Activated CD8-positive, alpha-beta T cell treated with anti-CD3 and anti-CD28 coated beads for 36 hours (primary cell): Measurements from ENCODE around the gene GDI1. TPM values are rescaled to one million over a fixed set of nuclear protein-coding genes. Genes with fewer than 3 reads are reported as not detected.

Source experiments
- ATAC-seq: fragments of 200-7000 bp; cut with Tn5 transposase; one replicate; pipeline ENCODE4 v1.10.0; 2021; ENCODE audit warnings: mild to moderate bottlenecking, moderate library complexity
- CTCF ChIA-PET: fragments of 350-600 bp; sonication (Branson Sonifier 250); formaldehyde crosslinking; loops from one replicate; lab custom pipeline; 2021; ENCODE audit warnings: antibody characterized with exemption; lab: Charles Lee
- POLR2A ChIA-PET: fragments of 350-600 bp; sonication (Branson Sonifier 250); formaldehyde crosslinking; loops from one replicate; lab custom pipeline; 2021; ENCODE audit warnings: antibody characterized with exemption; lab: Charles Lee
- DNase-seq: peaks from one replicate; pipeline ENCODE4 v3.0.0-alpha.2; 2020
- H3K27ac Mint-ChIP-seq: one replicate; pipeline ENCODE4 v1.8.0; 2021; ENCODE audit warnings: mild to moderate bottlenecking, mixed read lengths
- H3K27me3 Mint-ChIP-seq: one replicate; pipeline ENCODE4 v1.8.0; 2021; ENCODE audit warnings: mixed read lengths
- H3K36me3 Mint-ChIP-seq: one replicate; pipeline ENCODE4 v1.8.0; 2021; ENCODE audit warnings: low read depth, mixed read lengths
- H3K4me1 Mint-ChIP-seq: one replicate; pipeline ENCODE4 v1.8.0; 2021; ENCODE audit warnings: low read depth, mixed read lengths
- H3K4me3 Mint-ChIP-seq: one replicate; pipeline ENCODE4 v1.8.0; 2021; ENCODE audit warnings: mild to moderate bottlenecking, moderate library complexity, mixed read lengths
- H3K9me3 Mint-ChIP-seq: one replicate; pipeline ENCODE4 v1.8.0; 2021; ENCODE audit warnings: mixed read lengths
- CTCF ChIP-seq: fragments of 200-600 bp; IDR thresholded peaks from one replicate; pipeline ENCODE4 v1.8.0; 2022; ENCODE audit warnings: antibody characterized with exemption, mild to moderate bottlenecking
- intact Hi-C: fragments of 100-400 bp; cut with micrococcal nuclease; formaldehyde crosslinking; loops from one replicate; pipeline ENCODE4 v1.10.0; 2022
- total RNA-seq, 2 experiments: library from RNA; stranded (reverse); gene quantifications; one replicate each; pipeline ENCODE4 v1.2.3, GENCODE V29; 2021

The GDI1 gene
- total RNA-seq, 2 experiments from 2014 or later = 76.5 TPM

DNA sequence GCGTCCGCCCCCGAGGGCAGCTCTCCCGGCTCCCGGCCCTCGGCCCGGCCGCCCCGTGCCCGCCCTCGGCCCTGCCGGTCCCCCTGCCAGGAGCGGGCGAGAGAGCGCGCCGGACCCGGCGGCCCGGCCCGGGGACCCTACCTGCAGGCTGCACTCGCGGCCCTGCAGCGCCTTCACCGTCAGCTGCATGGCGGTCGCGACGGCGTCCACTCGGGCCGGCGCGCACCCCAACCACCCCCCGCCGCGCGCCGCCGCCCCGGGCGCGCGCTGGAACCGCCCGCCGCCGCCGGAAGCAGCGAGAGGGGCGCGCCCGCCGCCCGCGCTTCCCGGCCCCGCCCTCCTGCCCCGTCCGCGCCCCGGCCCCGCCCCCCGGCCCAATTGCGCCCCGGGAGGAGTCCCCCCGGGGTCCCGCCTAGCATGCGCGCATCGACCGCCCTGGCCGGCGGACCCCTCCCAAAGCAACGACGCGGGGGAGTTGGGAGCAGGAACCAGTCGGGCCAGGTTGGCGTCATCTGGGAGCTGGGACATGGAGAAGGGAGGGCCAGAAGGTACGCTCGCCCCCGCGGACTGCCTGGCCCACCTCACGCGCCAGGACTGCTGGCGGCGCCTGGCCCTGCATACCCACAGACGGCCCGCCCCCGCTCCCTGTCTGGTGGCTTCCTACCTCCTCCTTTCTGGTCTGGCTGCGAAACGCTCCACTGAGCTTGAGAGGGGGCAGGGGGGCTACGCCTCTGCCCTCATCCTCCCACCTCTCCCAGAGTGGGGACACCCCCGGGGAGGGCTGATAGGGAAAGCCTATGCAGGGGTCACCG is 49.6 kb downstream of the GDI1 start, which contains the start of gene UBL4A:
UBL4A (minus strand) TSS at position 220 of the 812 bp plus-strand sequence; CDS start at position 189, 31 bp downstream.
- DNase-seq (peak; percentile 70), ATAC-seq (peak; percentile 24)
- H3K27me3 Mint-ChIP-seq = no peaks in the 10 kb centered on the region
- H3K4me1 Mint-ChIP-seq = peaks cover 29% of the 10 kb centered on the region
- CTCF ChIA-PET = interaction anchor here (1.2 kb wide), 1 partner anchor 49 kb away, joined by 3 read pairs; no protein-coding TSS in a partner anchor
- POLR2A ChIA-PET = interaction anchor here (0.9 to 1.6 kb wide), 10 partner anchors 9 to 86 kb away, joined by 3 to 5 read pairs (median 3); no protein-coding TSS in a partner anchor
- no peaks in the 10 kb centered on the region for H3K9me3 Mint-ChIP-seq
- intact Hi-C loops = no loop called here
- H3K4me3 Mint-ChIP-seq = peak within 1 kb of the TSS; percentile 71
- H3K27ac Mint-ChIP-seq = peak within 1 kb of the TSS; percentile 72
- no peak for TF ChIP-seq CTCF
- H3K36me3 Mint-ChIP-seq = peaks cover 18% of the 10 kb centered on the region

DNA sequence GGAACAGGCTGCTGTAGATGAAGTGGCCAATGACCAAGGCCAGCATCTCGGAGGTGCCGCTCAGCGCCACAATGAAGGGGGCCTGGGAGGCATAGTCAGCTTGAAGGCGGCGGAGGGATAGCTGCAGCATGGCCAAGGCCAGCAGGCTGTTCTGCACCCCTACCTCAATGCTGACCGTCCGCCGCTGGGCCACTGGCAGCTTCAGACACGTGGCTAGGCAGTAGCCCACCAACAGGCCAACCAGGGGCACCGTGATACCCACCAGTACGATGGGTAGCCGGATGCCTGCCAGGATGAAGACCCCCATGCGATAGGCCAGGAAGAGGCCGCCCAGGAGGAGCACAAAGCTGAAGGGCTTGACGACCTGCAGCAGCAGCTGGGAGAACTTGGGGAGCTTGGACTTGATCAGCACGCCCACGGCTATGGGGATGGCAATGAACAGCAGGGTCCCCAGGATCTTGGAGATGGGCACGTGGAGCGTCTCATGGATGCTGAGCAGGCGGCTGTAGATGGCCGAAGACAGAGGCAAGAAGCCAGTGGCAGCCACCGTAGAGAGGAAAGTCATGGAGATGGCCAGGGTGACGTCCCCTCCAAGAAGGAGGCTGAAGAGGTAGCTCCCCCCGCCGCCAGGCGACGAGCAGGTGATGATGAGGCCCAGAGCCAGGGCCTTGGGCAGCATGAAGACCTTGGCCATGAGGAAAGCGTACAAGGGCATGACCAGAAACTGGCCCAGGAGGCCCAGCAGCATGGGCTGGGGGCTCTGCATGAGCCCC is 50.8 kb downstream of the GDI1 start:
- Mint-ChIP-seq H3K4me1 (peaks cover 29% of the 10 kb centered on the region), H3K9me3 (no peaks in the 10 kb centered on the region), H3K27me3 (no peaks in the 10 kb centered on the region), H3K36me3 (peaks cover 18% of the 10 kb centered on the region), H3K27ac (no peak overlapping the region), H3K4me3 (peak overlapping the region; percentile 71)
- ATAC-seq = no peak
- DNase-seq = no peak
- intact Hi-C loops = no loop called here
- POLR2A ChIA-PET = interaction anchor here (0.9 to 2.6 kb wide), 4 partner anchors 10 to 88 kb away, joined by 3 to 16 read pairs (median 3); partner anchors contain the start of gene RPL10
- CTCF ChIA-PET = interaction anchor here (1.2 kb wide), 1 partner anchor 48 kb away, joined by 3 read pairs; no protein-coding TSS in a partner anchor
- TF ChIP-seq CTCF = no peak

DNA sequence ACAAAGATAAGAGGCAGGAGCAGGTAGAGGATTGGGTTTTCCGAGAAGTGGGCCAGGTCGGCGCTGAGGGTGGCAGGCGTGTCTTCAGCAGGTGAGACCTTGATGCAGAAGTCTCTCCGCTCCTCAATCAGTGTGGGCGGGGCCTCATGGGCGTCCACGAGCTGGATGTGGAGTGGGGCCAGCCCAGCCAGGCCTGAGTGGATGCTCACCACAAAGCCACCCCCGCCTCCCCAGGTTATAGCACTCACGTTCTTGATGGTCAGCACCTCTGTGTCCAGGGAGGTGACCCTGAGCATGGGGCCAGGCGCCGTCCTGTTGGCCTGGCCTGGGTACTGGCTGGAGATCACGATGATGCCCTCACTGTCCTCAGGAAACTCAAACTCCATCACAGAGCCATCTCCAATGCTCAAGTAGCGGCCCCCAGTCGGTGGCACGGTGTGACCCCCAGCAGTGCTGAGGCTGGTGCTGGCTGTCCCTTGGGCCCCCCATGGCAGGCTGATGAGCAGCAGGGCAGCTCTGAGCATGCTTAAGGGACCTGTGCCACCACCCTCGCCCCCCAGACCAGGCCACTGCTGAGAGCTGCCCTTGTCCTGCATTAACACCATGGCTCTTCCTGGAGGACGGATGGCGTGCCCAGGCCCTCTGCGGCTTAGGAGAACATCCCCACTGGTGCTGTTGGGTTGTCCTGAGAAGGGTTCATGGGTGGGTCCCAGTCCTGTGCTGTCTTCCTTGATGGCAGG is 51.6 kb downstream of the GDI1 start:
- POLR2A ChIA-PET = interaction anchor here (0.9 to 2.6 kb wide), 6 partner anchors 9 to 89 kb away, joined by 3 to 16 read pairs (median 4); partner anchors contain the start of gene RPL10
- peak overlapping the region; percentile 46 for H3K27ac Mint-ChIP-seq
- H3K4me3 Mint-ChIP-seq = peak overlapping the region; percentile 89
- H3K9me3 Mint-ChIP-seq = no peaks in the 10 kb centered on the region
- no peak for TF ChIP-seq CTCF
- no peak for DNase-seq
- H3K27me3 Mint-ChIP-seq = no peaks in the 10 kb centered on the region
- intact Hi-C loops = no loop called here
- CTCF ChIA-PET = no interaction called here
- ATAC-seq = no peak
- H3K4me1 Mint-ChIP-seq = peaks cover 25% of the 10 kb centered on the region
- peaks cover 16% of the 10 kb centered on the region for H3K36me3 Mint-ChIP-seq

- intact Hi-C loops = no loop called here
These were observed 52.2 kb downstream of the GDI1 start for GRCh38 chrX:154489182-154489581.

More at GRCh38 chrX:154489182-154489581, 52.2 kb downstream of the GDI1 start:
- POLR2A ChIA-PET = interaction anchor here (0.7 to 2.6 kb wide), 7 partner anchors 8 to 90 kb away, joined by 3 to 16 read pairs (median 3); partner anchors contain the start of gene RPL10
- Mint-ChIP-seq H3K9me3 (no peaks in the 10 kb centered on the region), H3K4me1 (peaks cover 21% of the 10 kb centered on the region), H3K27ac (peak overlapping the region; percentile 90), H3K36me3 (peaks cover 11% of the 10 kb centered on the region), H3K27me3 (no peaks in the 10 kb centered on the region), H3K4me3 (peak overlapping the region; percentile 89)
- no peak for TF ChIP-seq CTCF
- ATAC-seq (no peak), DNase-seq (no peak)
- CTCF ChIA-PET = interaction anchor here (0.9 to 2.0 kb wide), 4 partner anchors 8 to 116 kb away, joined by 3 to 5 read pairs (median 4); no protein-coding TSS in a partner anchor
